Right forelimb (tissue), 1 donor: ENCODE data around the gene SSTR4.
"Not testable (repeated sequence)": the region's sequence is repeated elsewhere in the genome, so short reads cannot be mapped to it uniquely, and the experiment has no call there.

Source experiments
- DNase-seq: peaks from one replicate; pipeline ENCODE4 v3.0.0-alpha.2; 2018

Gene SSTR4

GRCh38 chr20:23034721-23035671, at the start of gene SSTR4:
SSTR4 (plus strand) TSS chr20:23035312; CDS start chr20:23035484, 172 bp downstream.
- no peak for DNase-seq

GRCh38 chr20:22986601-22987000, 48.5 kb upstream of the SSTR4 start:
- no peak for DNase-seq

- DNase-seq: not testable (repeated sequence)
These were observed 43.7 kb upstream of the SSTR4 start for GRCh38 chr20:22991424-22991823.

- DNase-seq: no peak
These were observed 41.3 kb upstream of the SSTR4 start for GRCh38 chr20:22993823-22994222.

- no peak for DNase-seq
These were observed 39.2 kb upstream of the SSTR4 start for GRCh38 chr20:22995923-22996322.

GRCh38 chr20:22998476-22998875, 36.6 kb upstream of the SSTR4 start:
- DNase-seq: no peak

- no peak for DNase-seq
These were observed 35.4 kb upstream of the SSTR4 start for GRCh38 chr20:22999756-23000155.

- DNase-seq: no peak
These were observed 34.7 kb upstream of the SSTR4 start for GRCh38 chr20:23000232-23000947.

- no peak for DNase-seq
These were observed 32.8 kb upstream of the SSTR4 start for GRCh38 chr20:23002276-23002675.

GRCh38 chr20:23003077-23003635, 32.0 kb upstream of the SSTR4 start:
- no peak for DNase-seq

- DNase-seq: no peak
These were observed 31.1 kb upstream of the SSTR4 start for GRCh38 chr20:23003881-23004460.

GRCh38 chr20:23005776-23006175, 29.3 kb upstream of the SSTR4 start:
- no peak for DNase-seq

- no peak for DNase-seq
These were observed 27.6 kb upstream of the SSTR4 start for GRCh38 chr20:23007462-23007861.

- DNase-seq: no peak
These were observed 27.0 kb upstream of the SSTR4 start for GRCh38 chr20:23007886-23008655.

- no peak for DNase-seq
These were observed 26.4 kb upstream of the SSTR4 start for GRCh38 chr20:23008667-23009066.

GRCh38 chr20:23009636-23010035, 25.5 kb upstream of the SSTR4 start:
- DNase-seq: no peak

GRCh38 chr20:23010096-23010495, 25.0 kb upstream of the SSTR4 start:
- no peak for DNase-seq

GRCh38 chr20:23011008-23011721, 23.9 kb upstream of the SSTR4 start:
- no peak for DNase-seq

GRCh38 chr20:23013429-23013828, 21.7 kb upstream of the SSTR4 start:
- no peak for DNase-seq

- no peak for DNase-seq
These were observed 17.6 kb upstream of the SSTR4 start for GRCh38 chr20:23017516-23017915.

- no peak for DNase-seq
These were observed 16.7 kb upstream of the SSTR4 start for GRCh38 chr20:23018432-23018831.

- no peak for DNase-seq
These were observed 16.2 kb upstream of the SSTR4 start for GRCh38 chr20:23018941-23019340.
